Cardiac muscle cell (in vitro differentiated cells and primary cell): ENCODE measurements around the gene CARHSP1. TPM values are rescaled to one million over a fixed set of nuclear protein-coding genes. Genes with fewer than 3 reads are reported as not detected.
"Not testable (repeated sequence)": the region's sequence is repeated elsewhere in the genome, so short reads cannot be mapped to it uniquely, and the experiment has no call there.

Experiments used
- DNase-seq, 2 donors: peaks; one replicate each; pipeline versions ENCODE4 v3.0.0 to v3.0.0-alpha.2; 2010 to 2017; ENCODE audit warnings: low read depth in 1 of 2, low spot score in 1 of 2
- H3K27ac ChIP-seq: fragments of 200-600 bp; sonication (generic); 2 replicates; pipeline ENCODE4 v1.5.1; 2016
- H3K27me3 ChIP-seq: fragments of 200-600 bp; sonication (generic); 2 replicates; pipeline ENCODE4 v1.6.0; 2016; ENCODE audit warnings: control low read depth
- H3K36me3 ChIP-seq: fragments of 200-600 bp; sonication (generic); 2 replicates; pipeline ENCODE4 v1.5.1; 2016; ENCODE audit warnings: control low read depth
- H3K4me1 ChIP-seq: fragments of 200-600 bp; sonication (generic); 2 replicates; pipeline ENCODE4 v1.8.1; 2017; ENCODE audit warnings: low read depth, mild to moderate bottlenecking, mixed run types
- H3K4me3 ChIP-seq: fragments of 200-600 bp; sonication (generic); 2 replicates; pipeline ENCODE4 v1.5.1; 2016; ENCODE audit warnings: mild to moderate bottlenecking
- H3K9me3 ChIP-seq: fragments of 200-600 bp; sonication (generic); 2 replicates; pipeline ENCODE4 v1.5.1; 2017; ENCODE audit warnings: low read depth, mild to moderate bottlenecking, control low read depth
- CTCF ChIP-seq: IDR thresholded peaks from 2 replicates; pipeline ENCODE4 v1.5.1; 2012; ENCODE audit warnings: low read depth, mild to moderate bottlenecking, low read length
- polyA plus RNA-seq: library from polyadenylated mRNA; unstranded; fragments of >200 nt; fragmentation: Nextera tagmentation; extraction: Ambion mirVana; gene quantifications from 2 replicates; pipeline ENCODE4 v1.2.1, GENCODE V29; 2016
- total RNA-seq: library from RNA; depleted of rRNA; stranded (reverse); fragments of >200 nt; gene quantifications from 2 replicates; pipeline ENCODE4 v1.2.3, GENCODE V29; 2016

The CARHSP1 gene
- total and polyA plus RNA-seq, 2 experiments from 2014 or later = 125 to 165 TPM

GRCh38 chr16:8880839-8881510 lies 12.2 kb upstream of the CARHSP1 start:
- no peak for DNase-seq
- no peaks in the 10 kb centered on the region for H3K27me3 ChIP-seq
- no peaks in the 10 kb centered on the region for H3K4me1 ChIP-seq
- no peak for TF ChIP-seq CTCF
- no peak overlapping the region for H3K27ac ChIP-seq
- H3K36me3 ChIP-seq = no peaks in the 10 kb centered on the region
- H3K9me3 ChIP-seq = no peaks in the 10 kb centered on the region
- no peak overlapping the region for H3K4me3 ChIP-seq

- DNase-seq = peak in 1 of 2 donors; percentile 66
- no peak overlapping the region for H3K27ac ChIP-seq
These were observed 9.7 kb upstream of the CARHSP1 start for GRCh38 chr16:8878523-8878911.

GRCh38 chr16:8877894-8878522 lies 9.2 kb upstream of the CARHSP1 start:
- no peak overlapping the region for H3K4me3 ChIP-seq
- H3K9me3 ChIP-seq = no peaks in the 10 kb centered on the region
- DNase-seq = no peak
- no peak for TF ChIP-seq CTCF
- H3K4me1 ChIP-seq = no peaks in the 10 kb centered on the region
- no peak overlapping the region for H3K27ac ChIP-seq
- no peaks in the 10 kb centered on the region for H3K27me3 ChIP-seq
- no peaks in the 10 kb centered on the region for H3K36me3 ChIP-seq

More at GRCh38 chr16:8878523-8878911, 9.7 kb upstream of the CARHSP1 start:
- Histone ChIP-seq H3K4me3 (no peak overlapping the region), H3K36me3 (no peaks in the 10 kb centered on the region), H3K27me3 (no peaks in the 10 kb centered on the region), H3K4me1 (no peaks in the 10 kb centered on the region), H3K9me3 (no peaks in the 10 kb centered on the region)
- TF ChIP-seq CTCF = no peak

GRCh38 chr16:8875317-8875716 lies 6.5 kb upstream of the CARHSP1 start:
- DNase-seq, H3K4me1 ChIP-seq, H3K27ac ChIP-seq, H3K9me3 ChIP-seq, H3K4me3 ChIP-seq, H3K36me3 ChIP-seq, H3K27me3 ChIP-seq: not testable (repeated sequence)

- Histone ChIP-seq H3K9me3 (no peaks in the 10 kb centered on the region), H3K4me3 (no peak overlapping the region), H3K4me1 (no peaks in the 10 kb centered on the region), H3K27ac (no peak overlapping the region), H3K27me3 (no peaks in the 10 kb centered on the region), H3K36me3 (no peaks in the 10 kb centered on the region)
- no peak for TF ChIP-seq CTCF
- peak in 1 of 2 donors; percentile 64 for DNase-seq
These were observed 5.6 kb upstream of the CARHSP1 start for GRCh38 chr16:8874388-8874787.

GRCh38 chr16:8873866-8874195 lies 5.0 kb upstream of the CARHSP1 start:
- not testable (repeated sequence) for H3K9me3 ChIP-seq

More at GRCh38 chr16:8873866-8874195, 5.0 kb upstream of the CARHSP1 start:
- not testable (repeated sequence) for DNase-seq, H3K4me3 ChIP-seq, H3K36me3 ChIP-seq, H3K27me3 ChIP-seq, H3K4me1 ChIP-seq, H3K27ac ChIP-seq
